PFSK-1 (cell line): ENCODE data around the gene BNC2.

Experiments used
- FOXP2 ChIP-seq: optimal IDR thresholded peaks from 2 replicates; pipeline ENCODE3; 2011; ENCODE audit warnings: borderline replicate concordance, control low read depth, inconsistent platforms; ENCODE audit not compliant: insufficient read depth; ENCODE audit errors: extremely low read length, extremely low read depth
- POLR2AphosphoS5 ChIP-seq: IDR thresholded peaks from 2 replicates; pipeline ENCODE4 v1.6.1; 2012; ENCODE audit warnings: low read depth, mild to moderate bottlenecking, control low read depth, low read length, moderate library complexity
- REST ChIP-seq, 2 experiments: IDR thresholded peaks; 2 replicates each; pipeline versions ENCODE4 v1.6.1 to v1.8.0; 2011 to 2012; ENCODE audit warnings: low read depth in 2 of 2, low read length in 2 of 2, control low read depth in 1 of 2, inconsistent platforms in 1 of 2, mild to moderate bottlenecking in 1 of 2, moderate library complexity in 1 of 2; ENCODE audit not compliant: insufficient read depth in 1 of 2
- SIN3A ChIP-seq: IDR thresholded peaks from 2 replicates; pipeline ENCODE4 v1.6.1; 2012; ENCODE audit warnings: mild to moderate bottlenecking, low read length, moderate library complexity, borderline replicate concordance; ENCODE audit not compliant: insufficient read depth
- TAF1 ChIP-seq: IDR thresholded peaks from 2 replicates; pipeline ENCODE4 v1.6.1; 2012; ENCODE audit warnings: low read length, control low read depth, borderline replicate concordance; ENCODE audit not compliant: insufficient read depth

BNC2 gene

GRCh38 chr9:16411311-16411710, 459.2 kb downstream of the BNC2 start:
- TF ChIP-seq TAF1 (no peak), SIN3A (no peak), REST (IDR thresholded peaks at IDR 0.05; ENCODE audit: insufficient read depth in 1 of 2, low read depth in 2 of 2, low read length in 2 of 2) (no peak), FOXP2 (no peak), POLR2AphosphoS5 (no peak)

- TF ChIP-seq REST (IDR thresholded peaks at IDR 0.05; ENCODE audit: insufficient read depth in 1 of 2, low read depth in 2 of 2, low read length in 2 of 2) (no peak), TAF1 (no peak), SIN3A (no peak), FOXP2 (no peak), POLR2AphosphoS5 (no peak)
Measured at GRCh38 chr9:16410601-16411280, 459.7 kb downstream of the BNC2 start.

- no peak for TF ChIP-seq TAF1
- TF ChIP-seq FOXP2 = no peak
Measured at GRCh38 chr9:16407617-16408016, 462.9 kb downstream of the BNC2 start.

DNA sequence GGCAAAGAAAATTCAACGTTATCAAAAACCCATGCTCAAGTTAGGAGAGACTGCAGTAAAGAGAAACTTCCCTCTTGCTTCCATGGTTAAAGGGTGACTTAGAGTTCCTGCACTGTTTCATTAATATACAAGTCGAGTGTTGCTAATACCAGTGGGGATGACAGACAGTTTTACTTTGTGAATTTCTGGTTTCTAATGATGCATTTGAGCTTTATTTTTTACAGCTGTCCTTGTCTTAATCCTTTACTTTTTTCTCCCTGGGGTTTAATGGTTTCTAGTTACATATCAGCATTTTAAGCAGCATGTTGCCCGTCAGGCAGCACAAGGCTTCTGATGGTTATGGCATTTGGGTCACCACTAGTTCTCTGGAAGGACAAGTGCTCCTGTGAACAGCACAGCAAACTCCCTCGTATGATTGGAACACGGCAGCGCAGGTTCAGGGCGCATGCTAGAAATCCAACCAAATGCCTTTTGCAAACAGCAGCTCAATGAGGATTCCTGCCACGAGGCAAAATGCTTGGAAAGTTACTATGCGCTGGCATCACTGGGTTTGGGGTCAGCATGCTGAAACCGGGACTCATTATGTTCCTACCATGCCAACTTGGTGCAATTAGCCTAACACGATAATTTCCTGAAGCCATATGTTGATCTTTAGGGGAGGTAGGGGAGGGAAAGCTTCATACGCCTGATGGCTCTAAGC, 463.8 kb downstream of the BNC2 start:
- no peak for TF ChIP-seq SIN3A
- TF ChIP-seq TAF1 = no peak
- TF ChIP-seq REST (IDR thresholded peaks at IDR 0.05; ENCODE audit: insufficient read depth in 1 of 2, low read depth in 2 of 2, low read length in 2 of 2) = no peak
- no peak for TF ChIP-seq FOXP2
- TF ChIP-seq POLR2AphosphoS5 = no peak

- TF ChIP-seq REST (IDR thresholded peaks at IDR 0.05; ENCODE audit: insufficient read depth in 1 of 2, low read depth in 2 of 2, low read length in 2 of 2) = no peak
- TF ChIP-seq POLR2AphosphoS5 = no peak
- TF ChIP-seq SIN3A = no peak
Measured at GRCh38 chr9:16405421-16405820, 465.0 kb downstream of the BNC2 start.
